Endodermal cell (in vitro differentiated cells): ENCODE results near the gene NCOA3. TPM values are rescaled to one million over a fixed set of nuclear protein-coding genes. Genes with fewer than 3 reads are reported as not detected.

Source experiments
- DNase-seq: peaks from one replicate; pipeline ENCODE4 v3.0.0-alpha.2; 2017
- H3K27ac ChIP-seq: 2 replicates; pipeline ENCODE4 v1.5.1; 2013; ENCODE audit warnings: mild to moderate bottlenecking, low read depth, low read length, moderate library complexity
- H3K27me3 ChIP-seq: 2 replicates; pipeline ENCODE4 v1.6.1; 2013; ENCODE audit warnings: mild to moderate bottlenecking, low read length, moderate library complexity; ENCODE audit not compliant: insufficient read depth, control insufficient read depth, poor library complexity, severe bottlenecking
- H3K36me3 ChIP-seq: 2 replicates; pipeline ENCODE4 v1.7.0; 2013; ENCODE audit warnings: mild to moderate bottlenecking, low read length, moderate library complexity; ENCODE audit not compliant: control insufficient read depth, insufficient read depth
- H3K4me1 ChIP-seq: one replicate; pipeline ENCODE4 v1.7.0; 2013; ENCODE audit warnings: low read length; ENCODE audit not compliant: control insufficient read depth, insufficient read depth
- H3K4me3 ChIP-seq: 2 replicates; pipeline ENCODE4 v1.5.1; 2013; ENCODE audit warnings: mild to moderate bottlenecking, low read length, moderate library complexity
- H3K9ac ChIP-seq: 2 replicates; pipeline ENCODE4 v1.6.1; 2013; ENCODE audit warnings: mild to moderate bottlenecking, low read length, moderate library complexity; ENCODE audit not compliant: poor library complexity, severe bottlenecking; ENCODE audit errors: extremely low read depth
- H3K9me3 ChIP-seq: 2 replicates; pipeline ENCODE4 v1.6.1; 2013; ENCODE audit warnings: mild to moderate bottlenecking, low read length, moderate library complexity; ENCODE audit not compliant: control insufficient read depth
- H3K27ac Mint-ChIP-seq: 2 replicates; pipeline ENCODE4 v1.8.0; 2020; ENCODE audit warnings: mixed read lengths
- H3K27me3 Mint-ChIP-seq: 2 replicates; pipeline ENCODE4 v1.8.0; 2021; ENCODE audit warnings: mild to moderate bottlenecking, mixed read lengths; ENCODE audit not compliant: insufficient read depth
- H3K36me3 Mint-ChIP-seq: 2 replicates; pipeline ENCODE4 v1.8.0; 2020; ENCODE audit warnings: low read depth, mixed read lengths
- H3K4me1 Mint-ChIP-seq: 2 replicates; pipeline ENCODE4 v1.8.0; 2020; ENCODE audit warnings: mixed read lengths
- H3K4me3 Mint-ChIP-seq: 2 replicates; pipeline ENCODE4 v1.8.0; 2020; ENCODE audit warnings: mild to moderate bottlenecking, moderate library complexity, mixed read lengths
- H3K9me3 Mint-ChIP-seq: 2 replicates; pipeline ENCODE4 v1.8.0; 2020; ENCODE audit warnings: mild to moderate bottlenecking, mixed read lengths
- WGBS, 2 experiments: methylation state at CpG; one replicate each; pipeline versions ENCODE4 v1.1.5 to v1.1.7; 2013; ENCODE audit warnings: missing lambda C conversion rate in 2 of 2, mixed read lengths in 1 of 2; ENCODE audit not compliant: insufficient coverage in 1 of 2, insufficient read length in 1 of 2; 5-methylcytosine and 5-hydroxymethylcytosine counted together
- total RNA-seq, 2 donors: library from RNA; stranded (reverse); fragmentation: NEBNext Ultra II Directional in 1 of 2; extraction: Animal tissue kit (Norgen Biotek cat#: 25700) in 1 of 2; gene quantifications; 2 replicates in 1 of 2; 3 replicates in 1 of 2; pipeline ENCODE4 v1.2.1, GENCODE V29; 2021
- TF ChIP-seq, protein P1 (sequence below): fragments of 200-600 bp; sonication (generic); conservative IDR thresholded peaks from 2 replicates; pipeline ENCODE4 v1.5.0; 2021; ENCODE audit warnings: antibody characterized with exemption, mild to moderate bottlenecking

The NCOA3 gene
- total RNA-seq, 2 donors from 2014 or later: 38.6 TPM

DNA sequence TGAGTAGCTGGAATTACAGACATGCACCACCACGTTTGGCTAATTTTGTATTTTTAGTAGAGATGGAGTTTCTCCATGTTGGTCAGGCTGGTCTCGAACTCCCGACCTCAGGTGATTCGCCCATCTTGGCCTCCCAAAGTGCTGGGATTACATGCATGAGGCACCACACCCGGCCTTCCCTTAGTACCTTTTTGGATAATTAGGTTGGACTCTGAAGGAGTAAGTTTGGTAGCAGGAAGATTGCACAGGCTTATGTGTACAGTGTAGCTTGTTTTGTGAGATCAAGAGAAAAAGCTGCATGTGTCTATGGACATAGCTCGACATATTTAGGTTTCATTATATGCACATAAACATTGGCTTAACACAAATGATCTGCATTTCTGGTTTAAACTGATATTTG lies 116.8 kb downstream of the NCOA3 start:
- 92 to 100% methylated on average over 1 to 5 of the region's 6 CpGs for WGBS, 2 experiments
- Mint-ChIP-seq H3K4me3 (no peak overlapping the region), H3K4me1 (peaks cover 9% of the 10 kb centered on the region), H3K9me3 (no peaks in the 10 kb centered on the region), H3K27me3 (no peaks in the 10 kb centered on the region), H3K27ac (no peak overlapping the region), H3K36me3 (peaks cover 15% of the 10 kb centered on the region)
- TF ChIP-seq, protein P1, sequence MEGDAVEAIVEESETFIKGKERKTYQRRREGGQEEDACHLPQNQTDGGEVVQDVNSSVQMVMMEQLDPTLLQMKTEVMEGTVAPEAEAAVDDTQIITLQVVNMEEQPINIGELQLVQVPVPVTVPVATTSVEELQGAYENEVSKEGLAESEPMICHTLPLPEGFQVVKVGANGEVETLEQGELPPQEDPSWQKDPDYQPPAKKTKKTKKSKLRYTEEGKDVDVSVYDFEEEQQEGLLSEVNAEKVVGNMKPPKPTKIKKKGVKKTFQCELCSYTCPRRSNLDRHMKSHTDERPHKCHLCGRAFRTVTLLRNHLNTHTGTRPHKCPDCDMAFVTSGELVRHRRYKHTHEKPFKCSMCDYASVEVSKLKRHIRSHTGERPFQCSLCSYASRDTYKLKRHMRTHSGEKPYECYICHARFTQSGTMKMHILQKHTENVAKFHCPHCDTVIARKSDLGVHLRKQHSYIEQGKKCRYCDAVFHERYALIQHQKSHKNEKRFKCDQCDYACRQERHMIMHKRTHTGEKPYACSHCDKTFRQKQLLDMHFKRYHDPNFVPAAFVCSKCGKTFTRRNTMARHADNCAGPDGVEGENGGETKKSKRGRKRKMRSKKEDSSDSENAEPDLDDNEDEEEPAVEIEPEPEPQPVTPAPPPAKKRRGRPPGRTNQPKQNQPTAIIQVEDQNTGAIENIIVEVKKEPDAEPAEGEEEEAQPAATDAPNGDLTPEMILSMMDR: no peak
- Histone ChIP-seq H3K4me3 (no peak overlapping the region), H3K9me3 (no peaks in the 10 kb centered on the region), H3K27ac (no peak overlapping the region), H3K27me3 (no peaks in the 10 kb centered on the region), H3K9ac (no peak overlapping the region), H3K4me1 (no peaks in the 10 kb centered on the region), H3K36me3 (peaks cover 7% of the 10 kb centered on the region)
- DNase-seq: no peak

DNA sequence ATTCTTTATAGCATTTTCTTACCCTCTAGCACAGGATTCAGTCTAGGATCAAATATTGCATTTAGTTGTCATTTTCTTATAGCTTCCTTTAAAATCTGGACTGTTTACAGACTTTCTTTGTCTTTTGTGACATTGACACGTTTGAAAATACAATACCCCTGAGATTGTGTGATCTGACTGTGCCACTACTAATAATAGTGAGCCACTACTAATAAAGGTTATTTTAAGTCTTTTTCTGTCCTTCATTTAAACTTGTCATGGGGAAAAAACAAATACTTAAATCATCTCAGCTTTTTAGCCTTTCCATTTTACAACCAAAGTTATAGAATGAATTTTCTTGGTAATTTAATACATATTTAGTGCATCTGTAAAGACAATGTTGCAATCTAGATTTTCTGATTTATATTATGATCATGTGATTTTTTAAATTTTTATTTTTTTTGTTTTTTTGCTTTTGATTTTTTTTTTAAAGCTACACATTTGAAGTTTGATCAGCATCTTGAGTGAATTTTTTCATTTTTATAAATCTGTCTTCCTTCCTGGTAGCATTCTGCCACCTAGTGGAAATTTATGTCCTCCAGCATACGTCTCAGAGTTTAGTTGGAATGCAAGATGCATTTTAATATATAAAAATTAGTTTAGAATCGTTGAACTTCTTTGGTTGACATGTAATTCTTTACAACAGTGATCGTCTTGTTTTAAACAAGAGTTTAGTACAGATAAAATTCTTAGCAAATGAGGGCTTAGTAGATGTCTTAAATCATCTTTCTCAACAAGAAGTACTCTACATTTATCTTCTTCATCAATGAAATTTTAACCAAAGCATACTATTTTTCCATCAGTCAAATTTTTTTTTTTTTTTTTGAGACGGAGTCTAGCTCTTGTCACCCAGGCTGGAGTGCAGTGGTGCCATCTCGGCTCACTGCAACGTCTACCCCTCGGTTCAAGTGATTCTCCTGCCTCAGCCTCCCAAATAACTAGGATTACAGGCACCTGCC lies 119.4 kb downstream of the NCOA3 start:
- H3K9ac ChIP-seq: no peak overlapping the region
- no peak overlapping the region for H3K4me3 Mint-ChIP-seq
- 74 to 80% methylated on average over 5 to 7 of the region's 8 CpGs for WGBS, 2 experiments
- no peaks in the 10 kb centered on the region for H3K9me3 ChIP-seq
- TF ChIP-seq, protein P1: peak; percentile 93
- H3K36me3 ChIP-seq: peaks cover 28% of the 10 kb centered on the region
- no peak for DNase-seq
- H3K27me3 Mint-ChIP-seq: no peaks in the 10 kb centered on the region
- peaks cover 31% of the 10 kb centered on the region for H3K36me3 Mint-ChIP-seq
- no peak overlapping the region for H3K4me3 ChIP-seq
- no peaks in the 10 kb centered on the region for H3K27me3 ChIP-seq
- H3K27ac Mint-ChIP-seq: no peak overlapping the region
- no peak overlapping the region for H3K27ac ChIP-seq
- H3K4me1 ChIP-seq: no peaks in the 10 kb centered on the region
- H3K9me3 Mint-ChIP-seq: no peaks in the 10 kb centered on the region
- peaks cover 5% of the 10 kb centered on the region for H3K4me1 Mint-ChIP-seq

DNA sequence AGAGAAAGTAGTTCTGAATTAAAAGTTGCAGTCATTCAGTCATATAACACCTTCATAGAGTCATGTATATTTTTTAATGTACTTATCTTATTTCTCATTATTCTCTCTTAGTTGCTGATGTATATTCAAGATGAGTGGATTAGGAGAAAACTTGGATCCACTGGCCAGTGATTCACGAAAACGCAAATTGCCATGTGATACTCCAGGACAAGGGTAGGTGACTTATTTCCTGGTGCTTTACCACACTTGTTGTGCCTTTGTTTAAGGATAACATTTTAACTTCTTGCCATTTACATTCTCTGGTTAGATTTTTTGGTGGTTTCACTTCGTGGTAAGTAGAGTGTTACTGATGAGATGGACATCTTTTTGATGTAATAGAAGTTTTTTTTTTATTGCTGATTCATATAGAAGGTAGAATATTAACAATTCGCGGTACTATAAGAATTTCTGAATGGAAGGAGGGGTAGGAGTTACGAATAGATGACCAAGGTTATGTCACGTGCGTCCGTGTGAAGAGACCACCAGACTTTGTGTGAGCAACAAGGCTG lies 120.5 kb downstream of the NCOA3 start:
- Histone ChIP-seq H3K27ac (no peak overlapping the region), H3K4me3 (no peak overlapping the region), H3K36me3 (peaks cover 36% of the 10 kb centered on the region), H3K9me3 (no peaks in the 10 kb centered on the region), H3K4me1 (no peaks in the 10 kb centered on the region), H3K27me3 (no peaks in the 10 kb centered on the region), H3K9ac (no peak overlapping the region)
- Mint-ChIP-seq H3K36me3 (peaks cover 42% of the 10 kb centered on the region), H3K4me3 (no peak overlapping the region), H3K9me3 (no peaks in the 10 kb centered on the region), H3K27me3 (no peaks in the 10 kb centered on the region), H3K27ac (no peak overlapping the region), H3K4me1 (peaks cover 5% of the 10 kb centered on the region)
- DNase-seq: no peak
- WGBS, 2 experiments: 93 to 98% methylated on average over 5 to 9 of the region's 9 CpGs
- TF ChIP-seq, protein P1: no peak
